Measurements from ENCODE around the gene FBXL7. TPM values are rescaled to one million over a fixed set of nuclear protein-coding genes. Genes with fewer than 3 reads are reported as not detected.

Gene FBXL7
- total RNA-seq (2022; extraction: Qiagen RNA extraction; ENCODE audit: low read depth): 1.3 to 1.8 TPM (median 1.5 TPM) in 5 replicates

GRCh38 chr5:15499528-15500324, at the start of gene FBXL7:
TSS of gene FBXL7 (plus strand) at chr5:15500180.

